H9 (cell line): Measurements from ENCODE around the gene DDX60. TPM values are rescaled to one million over a fixed set of nuclear protein-coding genes. Genes with fewer than 3 reads are reported as not detected.

Experiments
- DNase-seq: peaks from one replicate; pipeline ENCODE4 v3.0.0-alpha.2; 2017
- H2AFZ ChIP-seq: one replicate; pipeline ENCODE4 v1.6.1; 2013; ENCODE audit warnings: mild to moderate bottlenecking, low read length, control low read depth, moderate library complexity
- H2AK5ac ChIP-seq: 2 replicates; pipeline ENCODE4 v1.6.1; 2013; ENCODE audit warnings: low read length, control low read depth, mixed read lengths; ENCODE audit not compliant: insufficient read length
- H2BK120ac ChIP-seq: one replicate; pipeline ENCODE4 v1.6.1; 2013; ENCODE audit warnings: low read depth, mild to moderate bottlenecking, low read length, control low read depth, inconsistent platforms; ENCODE audit not compliant: poor library complexity, severe bottlenecking
- H2BK12ac ChIP-seq: 2 replicates; pipeline ENCODE4 v1.6.1; 2013; ENCODE audit warnings: low read length, control low read depth, mixed read lengths, low read depth; ENCODE audit not compliant: insufficient read length
- H2BK15ac ChIP-seq: 2 replicates; pipeline ENCODE4 v1.6.1; 2013; ENCODE audit warnings: low read depth, low read length, control low read depth
- H2BK20ac ChIP-seq: one replicate; pipeline ENCODE4 v1.6.1; 2013; ENCODE audit warnings: low read depth, mild to moderate bottlenecking, low read length, control low read depth, inconsistent platforms; ENCODE audit not compliant: poor library complexity, severe bottlenecking
- H2BK5ac ChIP-seq: 2 replicates; pipeline ENCODE4 v1.6.1; 2013; ENCODE audit warnings: low read length, control low read depth, mixed read lengths; ENCODE audit not compliant: insufficient read length
- H3K14ac ChIP-seq: 2 replicates; pipeline ENCODE4 v1.6.1; 2013; ENCODE audit warnings: low read length, control low read depth; ENCODE audit not compliant: insufficient read depth
- H3K18ac ChIP-seq: 2 replicates; pipeline ENCODE4 v1.6.1; 2013; ENCODE audit warnings: low read depth, mild to moderate bottlenecking, mixed read lengths, low read length, control low read depth; ENCODE audit not compliant: insufficient read length
- H3K23ac ChIP-seq: 2 replicates; pipeline ENCODE4 v1.6.1; 2013; ENCODE audit warnings: low read length, control low read depth, mixed read lengths, low read depth; ENCODE audit not compliant: insufficient read length
- H3K23me2 ChIP-seq: 2 replicates; pipeline ENCODE4 v1.6.1; 2013; ENCODE audit warnings: low read depth, mild to moderate bottlenecking, mixed read lengths, low read length, control low read depth; ENCODE audit not compliant: insufficient read length, poor library complexity, severe bottlenecking
- H3K27ac ChIP-seq: 2 replicates; pipeline ENCODE4 v1.5.1; 2013; ENCODE audit warnings: low read length, control low read depth, mixed read lengths, low read depth; ENCODE audit not compliant: insufficient read length
- H3K27me3 ChIP-seq: 2 replicates; pipeline ENCODE4 v1.6.1; 2013; ENCODE audit warnings: low read length, control low read depth, inconsistent platforms; ENCODE audit not compliant: insufficient read depth
- H3K4ac ChIP-seq: 2 replicates; pipeline ENCODE4 v1.6.1; 2013; ENCODE audit warnings: low read depth, mild to moderate bottlenecking, control low read depth, inconsistent platforms, low read length, moderate library complexity
- H3K4me1 ChIP-seq: 2 replicates; pipeline ENCODE4 v1.6.1; 2013; ENCODE audit warnings: low read length, control low read depth, inconsistent platforms; ENCODE audit not compliant: insufficient read depth
- H3K4me2 ChIP-seq: 2 replicates; pipeline ENCODE4 v1.6.1; 2013; ENCODE audit warnings: low read length, control low read depth, mixed read lengths; ENCODE audit not compliant: insufficient read length, insufficient read depth
- H3K56ac ChIP-seq: 2 replicates; pipeline ENCODE4 v1.6.1; 2013; ENCODE audit warnings: low read depth, mild to moderate bottlenecking, mixed read lengths, low read length, control low read depth; ENCODE audit not compliant: insufficient read length
- H3K79me1 ChIP-seq: 2 replicates; pipeline ENCODE4 v1.6.1; 2013; ENCODE audit warnings: low read depth, mild to moderate bottlenecking, moderate library complexity, low read length, control low read depth, inconsistent platforms; ENCODE audit not compliant: insufficient read depth, poor library complexity, severe bottlenecking
- H3K79me2 ChIP-seq: 2 replicates; pipeline ENCODE4 v1.6.1; 2013; ENCODE audit warnings: low read length, control low read depth, inconsistent platforms; ENCODE audit not compliant: insufficient read depth
- H3K9ac ChIP-seq: 2 replicates; pipeline ENCODE4 v1.6.1; 2013; ENCODE audit warnings: low read length, control low read depth, mixed read lengths; ENCODE audit not compliant: insufficient read length; ENCODE audit errors: extremely low read depth
- H3K9me3 ChIP-seq: one replicate; pipeline ENCODE4 v1.6.1; 2013; ENCODE audit warnings: low read depth, low read length, inconsistent platforms; ENCODE audit not compliant: control insufficient read depth
- H3T11ph ChIP-seq: one replicate; pipeline ENCODE4 v1.6.1; 2013; ENCODE audit warnings: mild to moderate bottlenecking, low read length, control low read depth, inconsistent platforms
- H4K20me1 ChIP-seq: one replicate; pipeline ENCODE4 v1.6.1; 2013; ENCODE audit not compliant: control insufficient read depth, insufficient read length, insufficient read depth
- H4K5ac ChIP-seq: 2 replicates; pipeline ENCODE4 v1.6.1; 2013; ENCODE audit warnings: low read depth, mild to moderate bottlenecking, mixed read lengths, low read length, control low read depth; ENCODE audit not compliant: insufficient read length
- H4K8ac ChIP-seq: replicated peaks from 2 replicates; pipeline ENCODE4 v1.6.1; 2013; ENCODE audit warnings: low read length, control low read depth, mixed read lengths, low read depth; ENCODE audit not compliant: insufficient read length
- H4K91ac ChIP-seq: 2 replicates; pipeline ENCODE4 v1.6.1; 2013; ENCODE audit warnings: low read depth, mild to moderate bottlenecking, moderate library complexity, mixed read lengths, low read length, control low read depth; ENCODE audit not compliant: insufficient read length
- H3K27ac Mint-ChIP-seq, 3 experiments: 2 replicates in 2 of 3; 3 replicates in 1 of 3; pipeline ENCODE4 v1.8.0; 2020 to 2021; ENCODE audit warnings: mixed read lengths in 3 of 3, mild to moderate bottlenecking in 1 of 3, moderate library complexity in 1 of 3
- H3K27me3 Mint-ChIP-seq: 2 replicates; pipeline ENCODE4 v1.8.0; 2021; ENCODE audit warnings: low read depth, mild to moderate bottlenecking, moderate library complexity, mixed read lengths
- H3K36me3 Mint-ChIP-seq, 3 experiments: 2 replicates in 2 of 3; 3 replicates in 1 of 3; pipeline ENCODE4 v1.8.0; 2020 to 2021; ENCODE audit warnings: low read depth in 3 of 3, mixed read lengths in 3 of 3; ENCODE audit not compliant: insufficient read depth in 1 of 3
- H3K4me1 Mint-ChIP-seq, 2 experiments: 2 replicates each; pipeline ENCODE4 v1.8.0; 2020; ENCODE audit warnings: mixed read lengths in 2 of 2
- H3K4me3 Mint-ChIP-seq, 2 experiments: 2 replicates in 1 of 2; 3 replicates in 1 of 2; pipeline ENCODE4 v1.8.0; 2020 to 2021; ENCODE audit warnings: mild to moderate bottlenecking in 2 of 2, mixed read lengths in 2 of 2, moderate library complexity in 1 of 2
- H3K9me3 Mint-ChIP-seq, 2 experiments: 2 replicates in 1 of 2; 3 replicates in 1 of 2; pipeline ENCODE4 v1.8.0; 2020; ENCODE audit warnings: mild to moderate bottlenecking in 2 of 2, mixed read lengths in 2 of 2, moderate library complexity in 1 of 2
- WGBS: extraction: QIAGEN DNeasy Blood & Tissue Kit; methylation state at CpG from one replicate; pipeline ENCODE4 v1.1.7; 2013; ENCODE audit warnings: missing lambda C conversion rate, low lambda C conversion rate, mixed read lengths; ENCODE audit not compliant: insufficient read length; ENCODE audit errors: extremely low coverage; 5-methylcytosine and 5-hydroxymethylcytosine counted together
- total RNA-seq: library from RNA; stranded (reverse); gene quantifications from 2 replicates; pipeline ENCODE4 v1.2.1, GENCODE V29; 2021
- TF ChIP-seq, protein P1 (sequence below): fragments of 200-600 bp; sonication (generic); conservative IDR thresholded peaks from 3 replicates; pipeline ENCODE4 v1.8.0; 2021; ENCODE audit warnings: antibody characterized with exemption, mild to moderate bottlenecking

The DDX60 gene
- total RNA-seq, 1 experiment from 2014 or later: 3.9 TPM

DNA sequence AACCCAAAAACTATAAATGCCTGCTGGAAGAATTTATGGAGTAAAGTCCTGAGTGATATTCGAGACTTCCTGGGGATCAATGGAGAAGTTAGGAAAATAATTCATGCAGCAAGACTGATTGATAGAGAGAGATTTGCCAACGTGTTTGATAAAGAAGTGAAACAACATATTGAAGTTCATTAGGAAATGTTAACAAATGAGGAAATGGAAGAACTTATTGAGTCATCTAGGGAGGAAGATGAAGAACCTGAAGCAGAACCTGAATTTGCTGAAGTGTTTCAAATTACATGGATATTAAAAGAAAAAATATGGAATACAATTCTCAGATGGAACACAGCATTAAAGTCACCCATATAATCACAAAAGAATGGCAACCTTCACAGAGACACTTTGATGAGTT is 39.0 kb downstream of the DDX60 start:
- Histone ChIP-seq H3K79me1 (no peaks in the 10 kb centered on the region), H2BK5ac (no peak overlapping the region), H2AK5ac (no peak overlapping the region), H3K4me2 (no peak overlapping the region), H3K56ac (no peak overlapping the region), H3K79me2 (no peaks in the 10 kb centered on the region), H3K14ac (no peak overlapping the region), H3K9me3 (no peaks in the 10 kb centered on the region), H4K5ac (no peak overlapping the region), H3K4me1 (no peaks in the 10 kb centered on the region; the same call in 1 of the 2 replicates), H2BK120ac (no peak overlapping the region), H4K20me1 (no peaks in the 10 kb centered on the region), H2BK12ac (no peak overlapping the region), H3K27ac (no peak overlapping the region), H3K27me3 (no peaks in the 10 kb centered on the region), H2BK20ac (no peak overlapping the region), H3K9ac (no peak overlapping the region), H3K18ac (no peak overlapping the region), H3K4ac (no peak overlapping the region), H4K8ac (no peak overlapping the region), H3T11ph (no peak overlapping the region), H3K23me2 (no peaks in the 10 kb centered on the region), H2BK15ac (no peak overlapping the region), H3K23ac (no peak overlapping the region), H4K91ac (no peak overlapping the region), H2AFZ (no peak overlapping the region)
- H3K9me3 Mint-ChIP-seq: no peaks in the 10 kb centered on the region
- H3K36me3 Mint-ChIP-seq: no peaks in the 10 kb centered on the region
- H3K4me3 Mint-ChIP-seq: no peak overlapping the region
- DNase-seq: no peak
- no CpG with 5 or more reads among the region's 2 CpGs for WGBS
- TF ChIP-seq, protein P1, sequence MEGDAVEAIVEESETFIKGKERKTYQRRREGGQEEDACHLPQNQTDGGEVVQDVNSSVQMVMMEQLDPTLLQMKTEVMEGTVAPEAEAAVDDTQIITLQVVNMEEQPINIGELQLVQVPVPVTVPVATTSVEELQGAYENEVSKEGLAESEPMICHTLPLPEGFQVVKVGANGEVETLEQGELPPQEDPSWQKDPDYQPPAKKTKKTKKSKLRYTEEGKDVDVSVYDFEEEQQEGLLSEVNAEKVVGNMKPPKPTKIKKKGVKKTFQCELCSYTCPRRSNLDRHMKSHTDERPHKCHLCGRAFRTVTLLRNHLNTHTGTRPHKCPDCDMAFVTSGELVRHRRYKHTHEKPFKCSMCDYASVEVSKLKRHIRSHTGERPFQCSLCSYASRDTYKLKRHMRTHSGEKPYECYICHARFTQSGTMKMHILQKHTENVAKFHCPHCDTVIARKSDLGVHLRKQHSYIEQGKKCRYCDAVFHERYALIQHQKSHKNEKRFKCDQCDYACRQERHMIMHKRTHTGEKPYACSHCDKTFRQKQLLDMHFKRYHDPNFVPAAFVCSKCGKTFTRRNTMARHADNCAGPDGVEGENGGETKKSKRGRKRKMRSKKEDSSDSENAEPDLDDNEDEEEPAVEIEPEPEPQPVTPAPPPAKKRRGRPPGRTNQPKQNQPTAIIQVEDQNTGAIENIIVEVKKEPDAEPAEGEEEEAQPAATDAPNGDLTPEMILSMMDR: no peak
- no peak overlapping the region for H3K27ac Mint-ChIP-seq
- H3K27me3 Mint-ChIP-seq: no peaks in the 10 kb centered on the region
- H3K4me1 Mint-ChIP-seq: peaks cover 13% of the 10 kb centered on the region in 2 experiments
